Astrocyte of the cerebellum (primary cell): ENCODE results near the gene PRMT1.

ENCODE experiments used
- DNase-seq: peaks from one replicate; pipeline ENCODE4 v3.0.0-alpha.2; 2011; ENCODE audit warnings: low read depth
- H3K4me3 ChIP-seq: 2 replicates; pipeline ENCODE4 v1.5.1; 2011; ENCODE audit warnings: mild to moderate bottlenecking, low read depth, low read length, moderate library complexity
- CTCF ChIP-seq: IDR thresholded peaks from 2 replicates; pipeline ENCODE4 v1.5.1; 2012; ENCODE audit warnings: low read length, low read depth, moderate library complexity, mild to moderate bottlenecking; ENCODE audit errors: missing control alignments
- in situ Hi-C: cut with HindIII; loops from 2 replicates; pipeline ENCODE4 v1.10.0; 2017; ENCODE audit warnings: low sequenced_read_pairs

Gene PRMT1

GRCh38 chr19:49655570-49656455, 21.3 kb upstream of the PRMT1 start:
- no peak overlapping the region for H3K4me3 ChIP-seq
- no peak for TF ChIP-seq CTCF
- DNase-seq: no peak
- in situ Hi-C loops: no loop called here

GRCh38 chr19:49656456-49657109, 20.5 kb upstream of the PRMT1 start:
- in situ Hi-C loops: no loop called here
- no peak for DNase-seq
- TF ChIP-seq CTCF: no peak
- no peak overlapping the region for H3K4me3 ChIP-seq

GRCh38 chr19:49657493-49658138, 19.5 kb upstream of the PRMT1 start:
- no peak for DNase-seq
- H3K4me3 ChIP-seq: no peak overlapping the region
- TF ChIP-seq CTCF: no peak
- in situ Hi-C loops: no loop called here

- no peak overlapping the region for H3K4me3 ChIP-seq
- DNase-seq: no peak
- in situ Hi-C loops: no loop called here
- TF ChIP-seq CTCF: no peak
Measured at GRCh38 chr19:49658139-49658517, 18.9 kb upstream of the PRMT1 start.

GRCh38 chr19:49658566-49659442, 18.3 kb upstream of the PRMT1 start:
- in situ Hi-C loops: no loop called here
- DNase-seq: no peak
- no peak for TF ChIP-seq CTCF
- H3K4me3 ChIP-seq: no peak overlapping the region
